Fibroblast of lung (primary cell): ENCODE results near the gene RPS16.

Source experiments
- CTCF ChIP-seq, 2 donors: IDR thresholded peaks in 1 of 2; conservative IDR thresholded peaks in 1 of 2; 1 replicate in 1 of 2; 2 replicates in 1 of 2; pipeline ENCODE4 v1.5.1; 2011 to 2012; ENCODE audit warnings: low read length in 2 of 2, control low read depth in 1 of 2, inconsistent platforms in 1 of 2, low read depth in 1 of 2, mild to moderate bottlenecking in 1 of 2
- EZH2 ChIP-seq: IDR thresholded peaks from 2 replicates; pipeline ENCODE4 v1.5.1; 2012; ENCODE audit warnings: low read length, control low read depth, mild to moderate bottlenecking; ENCODE audit errors: missing control alignments

- TF ChIP-seq CTCF (conservative IDR thresholded peaks at IDR 0.05 in 1 of 2, IDR thresholded peaks at IDR 0.05 in 1 of 2; ENCODE audit: low read depth in 1 of 2, low read length in 2 of 2), result no peak
- no peak for TF ChIP-seq EZH2
These were observed 22.4 kb downstream of the RPS16 start for GRCh38 chr19:39413272-39413910.
